Naive B cell (primary cell): ENCODE data around the gene ITSN1. TPM values are rescaled to one million over a fixed set of nuclear protein-coding genes. Genes with fewer than 3 reads are reported as not detected.
A peak's percentile ranks its signal among the peaks of the same experiment; 100 is the strongest.

Experiments
- ATAC-seq, 2 donors: fragments of 150-1000 bp; cut with Tn5 transposase; 2 replicates each; pipeline ENCODE4 v1.10.0; 2021; ENCODE audit warnings: low read depth in 2 of 2, mild to moderate bottlenecking in 2 of 2, moderate library complexity in 2 of 2
- DNase-seq: peaks from one replicate; pipeline ENCODE4 v3.0.0; 2022
- H3K27ac Mint-ChIP-seq, 6 donors: one replicate each; pipeline ENCODE4 v1.8.0; 2020 to 2022; ENCODE audit warnings: mild to moderate bottlenecking in 6 of 6, mixed read lengths in 6 of 6, moderate library complexity in 5 of 6, inconsistent platforms in 2 of 6
- H3K27me3 Mint-ChIP-seq, 3 donors: one replicate each; pipeline ENCODE4 v1.8.0; 2021 to 2022; ENCODE audit warnings: mixed read lengths in 3 of 3, mild to moderate bottlenecking in 1 of 3
- H3K36me3 Mint-ChIP-seq, 2 donors: one replicate each; pipeline ENCODE4 v1.8.0; 2020 to 2022; ENCODE audit warnings: mixed read lengths in 2 of 2, inconsistent platforms in 1 of 2, mild to moderate bottlenecking in 1 of 2
- H3K4me1 Mint-ChIP-seq, 3 donors: one replicate each; pipeline ENCODE4 v1.8.0; 2020 to 2022; ENCODE audit warnings: mixed read lengths in 3 of 3, inconsistent platforms in 1 of 3, mild to moderate bottlenecking in 1 of 3, moderate library complexity in 1 of 3
- H3K4me3 Mint-ChIP-seq, 8 donors: one replicate each; pipeline ENCODE4 v1.8.0; 2020 to 2022; ENCODE audit warnings: mild to moderate bottlenecking in 8 of 8, mixed read lengths in 8 of 8, moderate library complexity in 8 of 8, inconsistent platforms in 2 of 8
- H3K9me3 Mint-ChIP-seq, 7 donors: one replicate each; pipeline ENCODE4 v1.8.0; 2020 to 2022; ENCODE audit warnings: mixed read lengths in 7 of 7, mild to moderate bottlenecking in 5 of 7, inconsistent platforms in 2 of 7, moderate library complexity in 1 of 7
- polyA plus RNA-seq, 6 donors: library from polyadenylated mRNA; unstranded; fragments of 300-500 nt; fragmentation: Illumina TruSeq; gene quantifications; one replicate each; pipeline ENCODE4 v1.2.3, GENCODE V29; 2021; ENCODE audit warnings: low read depth in 6 of 6

Gene ITSN1
- polyA plus RNA-seq, 6 donors from 2014 or later, result 0.12 to 1.4 (median 0.60) TPM; not detected in 1

GRCh38 chr21:33825915-33826314, 183.6 kb downstream of the ITSN1 start:
- ATAC-seq, result no peak
- H3K4me3 Mint-ChIP-seq, result no peak overlapping the region
- H3K27ac Mint-ChIP-seq, result no peak overlapping the region
- H3K9me3 Mint-ChIP-seq, result peaks cover 0 to 2% (median 0%) of the 10 kb centered on the region in 7 donors
- H3K36me3 Mint-ChIP-seq, result no peaks in the 10 kb centered on the region
- H3K4me1 Mint-ChIP-seq, result no peaks in the 10 kb centered on the region
- peaks cover 0 to 6% (median 0%) of the 10 kb centered on the region in 3 donors for H3K27me3 Mint-ChIP-seq
- no peak for DNase-seq

- DNase-seq (no peak), ATAC-seq (no peak)
- Mint-ChIP-seq H3K27ac (no peak overlapping the region), H3K4me1 (no peaks in the 10 kb centered on the region), H3K36me3 (no peaks in the 10 kb centered on the region), H3K27me3 (peaks cover 0 to 6% (median 0%) of the 10 kb centered on the region in 3 donors), H3K9me3 (peaks cover 0 to 2% (median 0%) of the 10 kb centered on the region in 7 donors), H3K4me3 (no peak overlapping the region)
These were observed 185.8 kb downstream of the ITSN1 start for GRCh38 chr21:33828083-33828482.

- Mint-ChIP-seq H3K27ac (no peak overlapping the region), H3K36me3 (no peaks in the 10 kb centered on the region), H3K4me3 (no peak overlapping the region), H3K4me1 (no peaks in the 10 kb centered on the region), H3K27me3 (peaks cover 0 to 6% (median 0%) of the 10 kb centered on the region in 3 donors), H3K9me3 (peaks cover 0 to 3% (median 0%) of the 10 kb centered on the region in 7 donors)
- ATAC-seq (no peak), DNase-seq (no peak)
These were observed 186.3 kb downstream of the ITSN1 start for GRCh38 chr21:33828577-33828976.

GRCh38 chr21:33829844-33830243, 187.5 kb downstream of the ITSN1 start:
- H3K27me3 Mint-ChIP-seq, result peaks cover 0 to 6% (median 0%) of the 10 kb centered on the region in 3 donors
- H3K9me3 Mint-ChIP-seq, result peaks cover 0 to 3% (median 0%) of the 10 kb centered on the region in 7 donors
- DNase-seq (no peak), ATAC-seq (no peak)
- no peak overlapping the region for H3K4me3 Mint-ChIP-seq
- H3K36me3 Mint-ChIP-seq, result no peaks in the 10 kb centered on the region
- H3K4me1 Mint-ChIP-seq, result no peaks in the 10 kb centered on the region
- H3K27ac Mint-ChIP-seq, result no peak overlapping the region

GRCh38 chr21:33831962-33832659, 189.8 kb downstream of the ITSN1 start:
- DNase-seq, result no peak
- peaks cover 0 to 3% (median 0%) of the 10 kb centered on the region in 7 donors for H3K9me3 Mint-ChIP-seq
- no peaks in the 10 kb centered on the region for H3K36me3 Mint-ChIP-seq
- H3K27ac Mint-ChIP-seq, result peak overlapping the region in 1 of 6 donors; percentile 66
- H3K4me3 Mint-ChIP-seq, result peak overlapping the region in 1 of 8 donors; percentile 21
- ATAC-seq, result no peak
- H3K27me3 Mint-ChIP-seq, result peaks cover 0 to 6% (median 0%) of the 10 kb centered on the region in 3 donors
- H3K4me1 Mint-ChIP-seq, result no peaks in the 10 kb centered on the region

- Mint-ChIP-seq H3K36me3 (no peaks in the 10 kb centered on the region), H3K27me3 (peaks cover 0 to 4% (median 0%) of the 10 kb centered on the region in 3 donors), H3K27ac (no peak overlapping the region), H3K4me3 (no peak overlapping the region), H3K4me1 (no peaks in the 10 kb centered on the region), H3K9me3 (peaks cover 0 to 2% (median 0%) of the 10 kb centered on the region in 7 donors)
- no peak for DNase-seq
- ATAC-seq, result no peak
These were observed 192.7 kb downstream of the ITSN1 start for GRCh38 chr21:33834801-33835500.

- H3K9me3 Mint-ChIP-seq, result peaks cover 0 to 2% (median 0%) of the 10 kb centered on the region in 7 donors
- ATAC-seq (no peak), DNase-seq (no peak)
- no peaks in the 10 kb centered on the region for H3K27me3 Mint-ChIP-seq
- no peak overlapping the region for H3K27ac Mint-ChIP-seq
- H3K36me3 Mint-ChIP-seq, result no peaks in the 10 kb centered on the region
- H3K4me1 Mint-ChIP-seq, result no peaks in the 10 kb centered on the region
- no peak overlapping the region for H3K4me3 Mint-ChIP-seq
These were observed 193.6 kb downstream of the ITSN1 start for GRCh38 chr21:33835920-33836319.

GRCh38 chr21:33836408-33836807, 194.1 kb downstream of the ITSN1 start:
- H3K4me3 Mint-ChIP-seq, result no peak overlapping the region
- no peaks in the 10 kb centered on the region for H3K27me3 Mint-ChIP-seq
- DNase-seq (no peak), ATAC-seq (no peak)
- peaks cover 0 to 2% (median 0%) of the 10 kb centered on the region in 7 donors for H3K9me3 Mint-ChIP-seq
- H3K36me3 Mint-ChIP-seq, result no peaks in the 10 kb centered on the region
- no peak overlapping the region for H3K27ac Mint-ChIP-seq
- no peaks in the 10 kb centered on the region for H3K4me1 Mint-ChIP-seq

GRCh38 chr21:33839167-33839716, 196.9 kb downstream of the ITSN1 start:
- Mint-ChIP-seq H3K36me3 (no peaks in the 10 kb centered on the region), H3K9me3 (no peaks in the 10 kb centered on the region)

GRCh38 chr21:33839806-33840205, 197.5 kb downstream of the ITSN1 start:
- Mint-ChIP-seq H3K4me1 (no peaks in the 10 kb centered on the region), H3K27me3 (peaks cover 3 to 4% (median 4%) of the 10 kb centered on the region in 3 donors), H3K36me3 (no peaks in the 10 kb centered on the region), H3K9me3 (no peaks in the 10 kb centered on the region), H3K27ac (no peak overlapping the region), H3K4me3 (no peak overlapping the region)
- no peak for DNase-seq
- ATAC-seq, result no peak

More at GRCh38 chr21:33839167-33839716, 196.9 kb downstream of the ITSN1 start:
- Mint-ChIP-seq H3K4me1 (no peaks in the 10 kb centered on the region), H3K27me3 (peaks cover 0 to 4% (median 0%) of the 10 kb centered on the region in 3 donors), H3K4me3 (peak overlapping the region in 1 of 8 donors; percentile 70), H3K27ac (peak overlapping the region in 1 of 6 donors; percentile 28)
- no peak for ATAC-seq
- no peak for DNase-seq

GRCh38 chr21:33840771-33841170, 198.5 kb downstream of the ITSN1 start:
- ATAC-seq, result no peak
- H3K27me3 Mint-ChIP-seq, result peaks cover 4 to 11% (median 6%) of the 10 kb centered on the region in 3 donors
- no peak overlapping the region for H3K4me3 Mint-ChIP-seq
- H3K4me1 Mint-ChIP-seq, result no peaks in the 10 kb centered on the region
- peaks cover 0 to 5% (median 0%) of the 10 kb centered on the region in 7 donors for H3K9me3 Mint-ChIP-seq
- H3K27ac Mint-ChIP-seq, result no peak overlapping the region
- peaks cover 0 to under 1% of the 10 kb centered on the region in 2 donors for H3K36me3 Mint-ChIP-seq
- no peak for DNase-seq

- H3K4me3 Mint-ChIP-seq, result peak overlapping the region in 1 of 8 donors; percentile 17
- no peak for DNase-seq
- no peak overlapping the region for H3K27ac Mint-ChIP-seq
- no peaks in the 10 kb centered on the region for H3K4me1 Mint-ChIP-seq
- H3K9me3 Mint-ChIP-seq, result peaks cover 5 to 13% (median 7%) of the 10 kb centered on the region in 7 donors
- ATAC-seq, result no peak
- H3K27me3 Mint-ChIP-seq, result peaks cover 4 to 16% (median 6%) of the 10 kb centered on the region in 3 donors
- peaks cover 0 to 9% of the 10 kb centered on the region in 2 donors for H3K36me3 Mint-ChIP-seq
These were observed 199.3 kb downstream of the ITSN1 start for GRCh38 chr21:33841561-33841960.

- peaks cover 0 to 9% of the 10 kb centered on the region in 2 donors for H3K36me3 Mint-ChIP-seq
- H3K27ac Mint-ChIP-seq, result no peak overlapping the region
- no peak overlapping the region for H3K4me3 Mint-ChIP-seq
- H3K27me3 Mint-ChIP-seq, result peaks cover 4 to 16% (median 6%) of the 10 kb centered on the region in 3 donors
- H3K9me3 Mint-ChIP-seq, result peaks cover 5 to 15% (median 10%) of the 10 kb centered on the region in 7 donors
- H3K4me1 Mint-ChIP-seq, result peaks cover 0 to 1% (median 0%) of the 10 kb centered on the region in 3 donors
- DNase-seq (no peak), ATAC-seq (no peak)
These were observed 200.9 kb downstream of the ITSN1 start for GRCh38 chr21:33843216-33843615.
